Osteocyte (in vitro differentiated cells): ENCODE data around the gene TRIM25. TPM values are rescaled to one million over a fixed set of nuclear protein-coding genes. Genes with fewer than 3 reads are reported as not detected.
A peak's percentile ranks its signal among the peaks of the same experiment; 100 is the strongest.

Experiments used
- DNase-seq: peaks from one replicate; pipeline ENCODE4 v3.0.0; 2021; ENCODE audit warnings: mixed read lengths; ENCODE audit not compliant: unreplicated experiment; ENCODE audit errors: extremely low spot score
- H3K27ac Mint-ChIP-seq: one replicate; pipeline ENCODE4 v1.8.0; 2021; ENCODE audit warnings: mild to moderate bottlenecking, mixed read lengths; ENCODE audit not compliant: unreplicated experiment
- H3K27me3 Mint-ChIP-seq: one replicate; pipeline ENCODE4 v1.8.0; 2021; ENCODE audit warnings: mixed read lengths; ENCODE audit not compliant: unreplicated experiment
- H3K36me3 Mint-ChIP-seq: one replicate; pipeline ENCODE4 v1.8.0; 2021; ENCODE audit warnings: mixed read lengths; ENCODE audit not compliant: unreplicated experiment
- H3K4me1 Mint-ChIP-seq: one replicate; pipeline ENCODE4 v1.8.0; 2021; ENCODE audit warnings: mixed read lengths; ENCODE audit not compliant: unreplicated experiment
- H3K4me3 Mint-ChIP-seq: one replicate; pipeline ENCODE4 v1.8.0; 2021; ENCODE audit warnings: mild to moderate bottlenecking, moderate library complexity, mixed read lengths; ENCODE audit not compliant: unreplicated experiment
- H3K9me3 Mint-ChIP-seq: one replicate; pipeline ENCODE4 v1.8.0; 2021; ENCODE audit warnings: mixed read lengths; ENCODE audit not compliant: unreplicated experiment
- CTCF ChIP-seq: fragments of 200-600 bp; sonication (generic); IDR thresholded peaks from 2 replicates; pipeline ENCODE4 v1.5.0; 2021; ENCODE audit warnings: antibody characterized with exemption, mild to moderate bottlenecking, moderate library complexity
- long read RNA-seq: library from polyadenylated mRNA; unstranded; transcript quantifications from one replicate; pipeline ENCODE4 v2.0.0, GENCODE V29; 2021
- total RNA-seq: library from RNA; stranded (reverse); gene quantifications from 2 replicates; pipeline ENCODE4 v1.2.1, GENCODE V29; 2021

Gene TRIM25
- 28.1 and 35.1 TPM in 2 replicates for total RNA-seq
- long read RNA-seq, partial matches to known transcripts, result 0 of 22 reads
- long read RNA-seq, other reads (novel, unspliced or antisense), result 21 of 22 reads

- Mint-ChIP-seq H3K27ac (peak within 1 kb of the TSS; percentile 91), H3K27me3 (no peaks in the 10 kb centered on the region), H3K9me3 (peaks cover 10% of the 10 kb centered on the region), H3K36me3 (no peaks in the 10 kb centered on the region), H3K4me1 (peaks cover 39% of the 10 kb centered on the region), H3K4me3 (peak within 1 kb of the TSS; percentile 86)
- no peak for TF ChIP-seq CTCF
- peak; percentile 92 for DNase-seq
These were observed at the start of gene TRIM25 for GRCh38 chr17:56913867-56914580. Gene TRIM25 (minus strand): TSS chr17:56914049. CDS start chr17:56913988, 61 bp downstream.

GRCh38 chr17:56960596-56961538, 47.0 kb upstream of the TRIM25 start, which contains the start of gene COIL:
Gene COIL (minus strand): TSS chr17:56961050. CDS start chr17:56961019, 31 bp downstream.
- TF ChIP-seq CTCF, result peak; percentile 99
- peak within 1 kb of the TSS; percentile 78 for H3K4me3 Mint-ChIP-seq
- peak within 1 kb of the TSS; percentile 86 for H3K27ac Mint-ChIP-seq

GRCh38 chr17:56956992-56957391, 43.1 kb upstream of the TRIM25 start:
- Mint-ChIP-seq H3K27me3 (no peaks in the 10 kb centered on the region), H3K9me3 (no peaks in the 10 kb centered on the region), H3K36me3 (no peaks in the 10 kb centered on the region), H3K4me1 (peaks cover 20% of the 10 kb centered on the region), H3K4me3 (no peak overlapping the region), H3K27ac (no peak overlapping the region)
- DNase-seq, result no peak
- TF ChIP-seq CTCF, result no peak

More at GRCh38 chr17:56960596-56961538, 47.0 kb upstream of the TRIM25 start, which contains the start of gene COIL:
- Mint-ChIP-seq H3K36me3 (no peaks in the 10 kb centered on the region), H3K4me1 (peaks cover 16% of the 10 kb centered on the region), H3K9me3 (no peaks in the 10 kb centered on the region), H3K27me3 (no peaks in the 10 kb centered on the region)
- DNase-seq, result peak; percentile 97

- H3K27ac Mint-ChIP-seq, result no peak overlapping the region
- peaks cover 29% of the 10 kb centered on the region for H3K36me3 Mint-ChIP-seq
- TF ChIP-seq CTCF, result no peak
- no peak overlapping the region for H3K4me3 Mint-ChIP-seq
- no peaks in the 10 kb centered on the region for H3K27me3 Mint-ChIP-seq
- peaks cover 4% of the 10 kb centered on the region for H3K4me1 Mint-ChIP-seq
- DNase-seq, result no peak
- H3K9me3 Mint-ChIP-seq, result no peaks in the 10 kb centered on the region
These were observed 35.7 kb upstream of the TRIM25 start for GRCh38 chr17:56949595-56949994.
